HCT116 (cell line): ENCODE data around the gene SORCS2. TPM values are rescaled to one million over a fixed set of nuclear protein-coding genes. Genes with fewer than 3 reads are reported as not detected.

Source experiments
- ATAC-seq: fragments of 200-7000 bp; cut with Tn5 transposase; 2 replicates; pipeline ENCODE4 v1.9.1; 2020; ENCODE audit warnings: mild to moderate bottlenecking, moderate library complexity
- BruUV-seq: library from RNA; stranded (reverse); fragments of 400-500 nt; replicated peaks from 2 replicates; lab custom pipeline; 2021; lab: Mats Ljungman, UMichigan
- CTCF ChIA-PET: fragments of 300-600 bp; sonication (Branson Sonifier 250); formaldehyde crosslinking; loops from one replicate; lab custom pipeline; 2021; ENCODE audit warnings: antibody characterized with exemption; lab: Charles Lee
- POLR2A ChIA-PET: fragments of 300-600, 350-600 bp; sonication (Branson Sonifier 250); formaldehyde crosslinking; loops from one replicate; lab custom pipeline; 2021; ENCODE audit warnings: antibody characterized with exemption; lab: Charles Lee
- RAD21 ChIA-PET, 2 experiments: fragments of 300-600 bp; sonication (Branson Sonifier 250); formaldehyde crosslinking; loops; one replicate each; lab custom pipeline; 2023; ENCODE audit warnings: low total read pairs in 2 of 2; ENCODE audit not compliant: uncharacterized antibody in 2 of 2, unreplicated experiment in 2 of 2, low non-redundant PET in 1 of 2; lab: Charles Lee
- DNase-seq: peaks from one replicate; pipeline ENCODE4 v3.0.0-alpha.2; 2010; ENCODE audit warnings: low read depth, low spot score
- H2AFZ ChIP-seq: fragments of 200-600 bp; shearing (Covaris generic), sonication (generic); 2 replicates; pipeline ENCODE4 v1.6.1; 2017; ENCODE audit warnings: low read depth, mixed run types, mixed read lengths, antibody characterized with exemption, low read length; ENCODE audit not compliant: poor library complexity, severe bottlenecking
- H3K27ac ChIP-seq: 2 replicates; pipeline ENCODE4 v1.5.1; 2012; ENCODE audit warnings: low read depth, low read length
- H3K27me3 ChIP-seq: fragments of 200-600 bp; sonication (generic); 2 replicates; pipeline ENCODE4 v1.6.1; 2016; ENCODE audit warnings: mixed run types, low read length, mixed read lengths; ENCODE audit not compliant: insufficient read depth
- H3K36me3 ChIP-seq, 2 experiments: fragments of 200-500 bp in 1 of 2; fragments of 200-600 bp in 1 of 2; sonication (Bioruptor generic) in 1 of 2; sonication (generic) in 1 of 2; 2 replicates each; pipeline versions ENCODE4 v1.5.1 to v1.6.1; 2014 to 2016; ENCODE audit warnings: low read length in 2 of 2, inconsistent platforms in 1 of 2, mixed read lengths in 1 of 2, mixed run types in 1 of 2; ENCODE audit not compliant: insufficient read depth in 2 of 2, control insufficient read depth in 1 of 2
- H3K4me1 ChIP-seq, 2 experiments: fragments of 200-600 bp in 1 of 2; sonication (generic) in 1 of 2; 2 replicates each; pipeline versions ENCODE4 v1.5.1 to v1.6.1; 2012 to 2017; ENCODE audit warnings: low read length in 2 of 2, inconsistent platforms in 1 of 2, mild to moderate bottlenecking in 1 of 2, mixed read lengths in 1 of 2, mixed run types in 1 of 2, moderate library complexity in 1 of 2; ENCODE audit not compliant: insufficient read depth in 2 of 2, control insufficient read depth in 1 of 2
- H3K4me2 ChIP-seq: fragments of 200-600 bp; sonication (generic); 2 replicates; pipeline ENCODE4 v1.6.1; 2017; ENCODE audit warnings: mixed run types, low read length, mixed read lengths
- H3K4me3 ChIP-seq, 2 experiments: fragments of 200-600 bp in 1 of 2; sonication (generic) in 1 of 2; replicated peaks in 1 of 2; 2 replicates each; pipeline ENCODE4 v1.5.1; 2011 to 2016; ENCODE audit warnings: low read length in 2 of 2, control low read depth in 1 of 2, low read depth in 1 of 2, mild to moderate bottlenecking in 1 of 2, mixed read lengths in 1 of 2, mixed run types in 1 of 2
- H3K79me2 ChIP-seq: fragments of 200-600 bp; sonication (generic); 2 replicates; pipeline ENCODE4 v1.6.1; 2017; ENCODE audit warnings: mild to moderate bottlenecking, mixed run types, low read length, moderate library complexity, mixed read lengths; ENCODE audit not compliant: insufficient read depth
- H3K9ac ChIP-seq: fragments of 200-600 bp; sonication (generic); 2 replicates; pipeline ENCODE4 v1.6.1; 2016; ENCODE audit warnings: low read length, mixed read lengths
- H3K9me2 ChIP-seq: fragments of 200-600 bp; sonication (generic), shearing (Covaris generic); 2 replicates; pipeline ENCODE4 v1.6.1; 2017; ENCODE audit warnings: mixed run types, mild to moderate bottlenecking, moderate library complexity; ENCODE audit not compliant: insufficient read depth
- H3K9me3 ChIP-seq, 2 experiments: fragments of 200-500 bp in 1 of 2; fragments of 200-600 bp in 1 of 2; sonication (Bioruptor generic) in 1 of 2; sonication (generic) in 1 of 2; 2 replicates each; pipeline ENCODE4 v1.6.1; 2014 to 2017; ENCODE audit warnings: low read length in 2 of 2, mixed read lengths in 2 of 2, inconsistent platforms in 1 of 2, low read depth in 1 of 2, mild to moderate bottlenecking in 1 of 2, mixed run types in 1 of 2, moderate library complexity in 1 of 2; ENCODE audit not compliant: control insufficient read depth in 1 of 2, insufficient read depth in 1 of 2
- H4K20me1 ChIP-seq: fragments of 200-600 bp; sonication (generic), shearing (Covaris generic); 2 replicates; pipeline ENCODE4 v1.6.1; 2017; ENCODE audit warnings: mixed run types, mild to moderate bottlenecking, moderate library complexity; ENCODE audit not compliant: insufficient read depth
- JUND ChIP-seq: IDR thresholded peaks from 2 replicates; pipeline ENCODE4 v1.6.1; 2012
- SIN3A ChIP-seq: IDR thresholded peaks from 2 replicates; pipeline ENCODE4 v1.6.1; 2012; ENCODE audit warnings: low read depth
- SRF ChIP-seq: IDR thresholded peaks from 2 replicates; pipeline ENCODE4 v1.6.1; 2012; ENCODE audit warnings: low read depth
- YY1 ChIP-seq: IDR thresholded peaks from 2 replicates; pipeline ENCODE4 v1.6.1; 2011; ENCODE audit warnings: low read length, low read depth, moderate library complexity, mild to moderate bottlenecking; ENCODE audit not compliant: insufficient replicate concordance; ENCODE audit errors: extremely low read depth
- ZFX ChIP-seq: fragments of 450-650 bp; IDR thresholded peaks from 2 replicates; pipeline ENCODE4 v1.6.1; 2017
- intact Hi-C: fragments of 100-400 bp; cut with micrococcal nuclease; formaldehyde crosslinking; loops from 2 replicates; pipeline ENCODE4 v1.10.0; 2022
- total RNA-seq: library from RNA; stranded (reverse); gene quantifications from one replicate; pipeline ENCODE4 v1.2.1, GENCODE V29; 2021; ENCODE audit not compliant: unreplicated experiment

Gene SORCS2
- total RNA-seq, 1 experiment from 2014 or later = 0.37 TPM

GRCh38 chr4:7571701-7572100 lies 379.4 kb downstream of the SORCS2 start (continued):
- no peak for TF ChIP-seq ZFX
- no peak for TF ChIP-seq YY1
- no peak for TF ChIP-seq JUND
- TF ChIP-seq SRF = no peak
- TF ChIP-seq, all 23 proteins: peak for 0

- no TSS peak for BruUV-seq
- ATAC-seq = no peak
- Histone ChIP-seq H3K4me2 (no peak overlapping the region), H3K9ac (no peak overlapping the region), H3K36me3 (no peaks in the 10 kb centered on the region), H4K20me1 (no peaks in the 10 kb centered on the region), H3K9me2 (no peaks in the 10 kb centered on the region), H3K79me2 (no peaks in the 10 kb centered on the region), H3K4me1 (no peaks in the 10 kb centered on the region), H3K4me3 (no peak overlapping the region), H3K9me3 (peaks cover 13 to 16% of the 10 kb centered on the region in 2 experiments; a peak in 2 of 4 replicates), H2AFZ (no peak overlapping the region), H3K27me3 (peaks cover 9% of the 10 kb centered on the region; the same call in 1 of the 2 replicates), H3K27ac (no peak overlapping the region)
- ChIA-PET POLR2A (no interaction called here), CTCF (no interaction called here), RAD21 (no interaction called here)
- intact Hi-C loops = no loop called here
- no peak for TF ChIP-seq SIN3A
- TF ChIP-seq ZFX = no peak
- DNase-seq = no peak
These were observed 380.6 kb downstream of the SORCS2 start for GRCh38 chr4:7572894-7573293.

- DNase-seq = no peak
- ChIA-PET POLR2A (no interaction called here), CTCF (no interaction called here), RAD21 (no interaction called here)
- intact Hi-C loops = no loop called here
- Histone ChIP-seq H3K4me3 (no peak overlapping the region), H3K4me2 (no peak overlapping the region), H3K27me3 (peaks cover 9% of the 10 kb centered on the region; the same call in 1 of the 2 replicates), H4K20me1 (no peaks in the 10 kb centered on the region), H3K27ac (no peak overlapping the region), H3K79me2 (no peaks in the 10 kb centered on the region), H3K4me1 (no peaks in the 10 kb centered on the region), H3K9ac (no peak overlapping the region), H3K36me3 (no peaks in the 10 kb centered on the region), H2AFZ (no peak overlapping the region), H3K9me2 (no peaks in the 10 kb centered on the region), H3K9me3 (peaks cover 13 to 22% of the 10 kb centered on the region in 2 experiments; a peak in 2 of 4 replicates)
- BruUV-seq = no TSS peak
- no peak for ATAC-seq
- TF ChIP-seq JUND (no peak), SIN3A (no peak)
These were observed 381.3 kb downstream of the SORCS2 start for GRCh38 chr4:7573576-7574091.
